Measurements from ENCODE around the gene PREP.
A peak's percentile ranks its signal among the peaks of the same experiment; 100 is the strongest.
"Not testable (repeated sequence)": the region's sequence is repeated elsewhere in the genome, so short reads cannot be mapped to it uniquely, and the experiment has no call there.

Gene PREP
- total RNA-seq: 27.8 to 35.3 reads per million in 2 donors

- DNase-seq: peak; percentile 69
These were observed at the start of gene PREP for GRCh38 chr6:105402939-105403935. Gene PREP, minus strand, starts transcription at chr6:105403082. Its CDS starts 191 bp downstream, at chr6:105402891.

DNA sequence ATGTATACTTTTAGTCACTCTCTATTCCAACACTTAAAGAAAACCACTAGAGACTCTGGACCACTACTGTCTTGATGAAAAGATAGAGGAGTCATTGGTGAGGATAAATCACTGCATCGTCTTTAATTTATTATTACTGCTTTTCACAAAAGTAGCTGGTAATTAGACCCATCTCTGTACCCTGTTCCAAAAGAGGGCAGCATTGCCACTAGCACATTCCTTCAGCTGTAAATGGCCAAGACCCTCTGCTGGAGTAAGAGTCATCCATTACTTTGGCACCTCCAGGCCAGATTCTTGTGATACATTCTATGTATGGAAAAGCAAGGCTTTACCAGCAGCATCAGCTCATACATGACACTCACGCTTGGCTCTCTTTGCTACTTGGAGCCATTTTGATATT lies 49.5 kb upstream of the PREP start:
- no peak for DNase-seq

GRCh38 chr6:105449756-105450390 lies 47.0 kb upstream of the PREP start:
- no peak for DNase-seq

DNA sequence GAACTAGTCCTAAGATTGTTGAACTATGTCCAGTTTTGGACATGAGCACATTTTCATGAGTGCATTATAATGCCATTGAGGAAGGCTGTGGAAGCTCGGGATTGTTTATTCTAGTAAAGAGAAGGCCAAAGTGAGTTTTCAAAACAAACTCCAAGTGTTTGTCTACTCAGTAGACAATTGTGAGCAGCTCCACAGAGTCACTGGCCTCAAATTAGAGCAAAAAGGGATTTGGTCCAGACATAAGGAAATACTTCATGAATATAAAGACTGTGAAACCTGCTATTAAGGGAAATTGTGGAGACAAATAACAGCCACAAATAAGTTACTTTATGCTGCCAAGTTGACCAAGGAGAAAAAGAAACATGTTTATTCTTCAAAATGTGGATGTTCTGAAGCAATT lies 42.6 kb upstream of the PREP start:
- DNase-seq: no peak

DNA sequence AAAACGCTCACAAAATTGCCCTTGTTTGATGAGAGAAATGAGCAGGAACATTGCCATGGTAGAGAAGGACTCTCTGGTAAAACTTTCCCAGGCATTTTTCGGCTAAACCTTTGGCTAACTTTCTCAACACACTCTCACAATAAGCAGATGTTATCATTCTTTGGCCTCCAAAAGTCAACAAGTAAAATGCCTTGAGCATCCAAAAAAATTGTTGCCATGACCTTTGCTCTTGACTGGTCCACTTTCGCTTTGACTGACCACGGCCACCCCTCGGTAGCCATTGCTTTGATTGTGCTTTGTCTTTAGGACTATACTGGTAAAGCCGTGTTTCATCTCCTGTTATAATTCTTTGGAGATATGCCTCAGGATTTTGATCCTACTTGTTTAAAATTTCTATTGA lies 41.1 kb upstream of the PREP start:
- DNase-seq: no peak

DNA sequence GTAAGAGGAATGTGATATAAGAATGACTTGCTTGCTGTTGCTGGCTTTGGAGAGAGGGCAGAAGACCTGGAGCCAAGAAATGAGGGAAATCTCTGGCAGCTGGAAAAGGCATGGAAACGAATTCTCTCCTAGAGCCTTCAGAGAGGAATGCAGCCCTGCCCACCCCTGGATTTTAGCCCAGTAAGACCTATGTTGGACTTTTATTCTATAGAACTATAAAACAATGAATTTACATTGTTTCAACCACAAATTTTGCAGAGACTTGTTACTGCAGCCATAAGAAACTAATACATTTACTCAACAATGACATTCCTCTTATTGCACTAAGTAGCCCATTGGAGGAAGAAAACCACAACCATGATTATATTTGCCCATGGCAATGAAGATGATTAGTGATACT lies 39.5 kb upstream of the PREP start:
- no peak for DNase-seq

DNA sequence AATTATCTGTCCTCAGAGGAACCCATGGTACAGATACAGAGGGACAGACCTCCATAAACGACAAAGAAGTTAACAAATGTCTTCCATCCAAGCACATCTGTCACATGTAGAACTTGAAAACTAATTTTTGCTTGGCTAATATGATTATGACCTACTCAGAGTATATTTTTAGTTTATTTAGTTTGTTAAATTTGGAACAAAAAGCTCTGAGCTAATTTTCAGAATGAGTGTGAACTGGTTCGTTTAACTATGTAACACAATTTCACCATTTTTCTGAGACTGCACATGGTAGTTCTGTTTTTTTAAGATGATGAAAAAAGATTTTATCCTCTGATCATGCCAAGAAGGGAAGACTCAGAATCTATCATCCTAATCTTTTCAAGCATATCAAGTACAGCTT lies 34.4 kb upstream of the PREP start:
- DNase-seq: no peak

DNA sequence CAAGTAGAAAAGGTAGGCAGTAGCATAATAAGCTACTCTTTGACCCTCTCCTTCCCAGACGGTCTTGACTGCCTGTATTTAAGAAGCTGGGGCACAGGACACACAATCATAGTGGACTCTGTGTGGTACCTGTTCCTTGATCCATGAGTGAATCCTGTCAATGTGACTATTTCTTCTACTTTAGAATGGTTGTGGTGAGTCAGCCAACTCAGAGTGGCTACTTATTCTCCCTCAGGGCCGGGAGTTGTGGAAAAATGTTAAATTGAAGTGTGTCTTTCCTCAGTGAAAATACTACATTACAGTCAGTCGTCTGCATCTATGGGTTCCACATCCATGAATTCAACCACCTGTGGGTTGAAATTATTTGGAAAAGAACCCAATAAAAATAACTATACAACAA lies 30.8 kb upstream of the PREP start:
- no peak for DNase-seq

GRCh38 chr6:105432797-105433196 lies 29.9 kb upstream of the PREP start:
- DNase-seq: no peak

GRCh38 chr6:105431226-105431625 lies 28.3 kb upstream of the PREP start:
- no peak for DNase-seq

DNA sequence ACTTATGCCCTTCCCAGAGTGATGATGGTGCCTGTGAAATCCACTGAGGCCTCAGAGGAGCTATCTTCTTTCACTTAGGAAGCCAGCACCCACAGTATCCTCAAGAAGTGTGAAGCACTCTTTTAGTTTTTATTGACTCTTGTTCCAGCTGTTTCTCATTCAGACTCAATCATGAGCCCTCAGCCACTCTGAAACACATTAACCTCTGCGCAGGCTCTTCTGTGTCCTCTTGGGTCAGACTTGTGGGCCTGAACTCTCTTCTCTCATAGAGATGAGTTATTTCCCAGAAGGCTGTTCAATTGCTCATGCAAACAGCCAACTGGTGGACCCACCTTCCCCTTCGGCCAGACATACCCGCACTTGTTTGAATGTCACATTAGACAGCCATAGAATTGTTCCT lies 27.8 kb upstream of the PREP start:
- no peak for DNase-seq

- no peak for DNase-seq
These were observed 26.8 kb upstream of the PREP start for GRCh38 chr6:105429676-105430075.

GRCh38 chr6:105428342-105428957 lies 25.6 kb upstream of the PREP start:
- DNase-seq: no peak

GRCh38 chr6:105424175-105424783 lies 21.4 kb upstream of the PREP start:
- DNase-seq: peak; percentile 48

- not testable (repeated sequence) for DNase-seq
These were observed 14.1 kb upstream of the PREP start for GRCh38 chr6:105416971-105417370.

GRCh38 chr6:105409734-105410133 lies 6.9 kb upstream of the PREP start:
- DNase-seq: no peak

GRCh38 chr6:105402090-105402938 lies 568 bp downstream of the PREP start:
- no peak for DNase-seq

- DNase-seq: no peak
These were observed 1.4 kb downstream of the PREP start for GRCh38 chr6:105401247-105402089.

GRCh38 chr6:105400501-105400900 lies 2.4 kb downstream of the PREP start:
- DNase-seq: no peak

DNA sequence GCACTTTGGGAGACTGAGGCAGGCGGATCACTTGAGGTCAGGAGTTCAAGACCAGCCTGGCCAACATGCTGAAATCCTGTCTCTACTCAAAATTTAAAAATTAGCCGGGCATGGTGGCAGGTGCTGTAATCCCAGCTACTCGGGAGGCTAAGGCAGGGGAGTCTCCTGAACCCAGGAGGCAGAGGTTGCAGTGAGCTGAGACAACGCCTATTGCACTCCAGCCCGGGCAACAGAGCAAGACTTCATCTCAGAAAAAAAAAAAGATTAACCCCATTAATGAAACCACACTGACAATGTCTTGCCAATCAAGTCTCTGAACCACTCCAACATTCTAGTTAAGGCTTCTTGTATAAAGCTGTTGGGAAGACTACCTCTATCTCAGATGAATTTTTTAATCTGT lies 4.0 kb downstream of the PREP start:
- no peak for DNase-seq

DNA sequence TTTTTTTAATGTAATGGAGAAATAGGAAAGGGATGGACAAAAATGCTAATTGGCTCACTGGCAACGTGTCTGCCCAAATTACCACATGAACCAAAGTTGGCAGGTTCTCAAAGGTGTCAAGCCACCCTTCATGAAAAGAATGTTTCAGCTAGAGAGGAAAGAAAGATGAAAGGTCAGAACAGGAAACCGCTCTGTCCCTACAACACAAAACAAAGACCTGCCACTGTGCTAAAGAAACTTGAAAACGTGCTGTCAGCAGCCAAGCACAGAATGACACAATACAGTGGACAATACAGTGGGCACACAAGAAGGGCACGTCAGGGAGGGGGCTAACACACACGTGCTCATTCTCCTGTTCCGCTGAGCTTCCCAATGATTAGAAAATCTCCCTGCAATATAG lies 4.9 kb downstream of the PREP start:
- DNase-seq: no peak
